Lung (tissue), 12 donors: ENCODE measurements around the gene PTX3. TPM values are rescaled to one million over a fixed set of nuclear protein-coding genes. Genes with fewer than 3 reads are reported as not detected.

Experiments used
- ATAC-seq: fragments of 200-7000 bp; cut with Tn5 transposase; one replicate; pipeline ENCODE4 v1.9.1; 2020; ENCODE audit warnings: moderate number of reproducible peaks; ENCODE audit not compliant: insufficient read depth, low FRiP score
- DNase-seq, 3 donors: peaks; one replicate each; pipeline ENCODE4 v3.0.0-alpha.2; 2013 to 2017
- H3K27ac ChIP-seq, 2 donors: one replicate each; pipeline ENCODE4 v1.5.1; 2013; ENCODE audit warnings: mild to moderate bottlenecking in 2 of 2, moderate library complexity in 2 of 2, control low read depth in 1 of 2, inconsistent platforms in 1 of 2, low read depth in 1 of 2, low read length in 1 of 2
- H3K27me3 ChIP-seq, 3 donors: one replicate each; pipeline ENCODE4 v1.5.1; 2013; ENCODE audit warnings: low read length in 2 of 3; ENCODE audit not compliant: control insufficient read depth in 3 of 3, insufficient read depth in 3 of 3
- H3K36me3 ChIP-seq, 4 donors: one replicate each; pipeline ENCODE4 v1.5.1; 2013; ENCODE audit warnings: low read length in 4 of 4, mild to moderate bottlenecking in 1 of 4, moderate library complexity in 1 of 4; ENCODE audit not compliant: control insufficient read depth in 4 of 4, insufficient read depth in 4 of 4
- H3K4me1 ChIP-seq, 5 donors: one replicate each; pipeline ENCODE4 v1.5.1; 2013; ENCODE audit warnings: low read length in 5 of 5, mild to moderate bottlenecking in 2 of 5, moderate library complexity in 1 of 5; ENCODE audit not compliant: control insufficient read depth in 5 of 5, insufficient read depth in 5 of 5
- H3K4me3 ChIP-seq: one replicate; pipeline ENCODE4 v1.5.1; 2013; ENCODE audit warnings: mild to moderate bottlenecking, control low read depth, moderate library complexity
- H3K9ac ChIP-seq, 2 donors: one replicate each; pipeline ENCODE4 v1.5.1; 2013; ENCODE audit warnings: low read length in 2 of 2, control low read depth in 1 of 2; ENCODE audit not compliant: insufficient read depth in 1 of 2
- H3K9me3 ChIP-seq, 4 donors: one replicate each; pipeline ENCODE4 v1.5.1; 2013; ENCODE audit warnings: low read length in 3 of 4, mild to moderate bottlenecking in 1 of 4, moderate library complexity in 1 of 4; ENCODE audit not compliant: control insufficient read depth in 4 of 4, insufficient read depth in 3 of 4
- CTCF ChIP-seq: IDR thresholded peaks from 2 replicates; pipeline ENCODE4 v1.5.1; 2012; ENCODE audit warnings: mild to moderate bottlenecking; ENCODE audit errors: control extremely low read depth, extremely low read depth
- WGBS, 2 donors: extraction: QIAGEN DNeasy Blood & Tissue Kit; methylation state at CpG; one replicate each; pipeline ENCODE4 v1.1.7; 2013; 5-methylcytosine and 5-hydroxymethylcytosine counted together
- polyA plus RNA-seq, 2 donors: library from polyadenylated mRNA; stranded (reverse); fragments of 200-250 nt; gene quantifications; one replicate each; pipeline ENCODE4 v1.2.1, GENCODE V29; 2013
- total RNA-seq, 2 donors: library from RNA; depleted of rRNA in 1 of 2; stranded (reverse); fragments of >200 nt in 1 of 2; gene quantifications; one replicate each; pipeline ENCODE4 v1.2.1, GENCODE V29; 2014 to 2021
- donor health status: control.
- donor health status: control.
- donor health status: Bipolar disorder and iron deficiency.
- donor health status: healthy.
- donor health status: DM: yes; HTN: yes; CAD: no.

Gene PTX3
- total and polyA plus RNA-seq, 4 donors: 4.1 to 626 (median 26.1) TPM

GRCh38 chr3:157394411-157394810 lies 42.2 kb upstream of the PTX3 start:
- H3K4me1 ChIP-seq: no peaks in the 10 kb centered on the region
- no peak overlapping the region for H3K4me3 ChIP-seq
- no peaks in the 10 kb centered on the region for H3K36me3 ChIP-seq
- 72 to 92% methylated on average over 1 of the region's 1 CpG for WGBS, 2 donors
- no peak for DNase-seq
- no peak overlapping the region for H3K9ac ChIP-seq
- no peak for TF ChIP-seq CTCF
- peaks cover 0 to 4% (median 0%) of the 10 kb centered on the region in 4 donors for H3K9me3 ChIP-seq
- ATAC-seq: no peak
- no peak overlapping the region for H3K27ac ChIP-seq
- no peaks in the 10 kb centered on the region for H3K27me3 ChIP-seq

- Histone ChIP-seq H3K27ac (no peak overlapping the region), H3K9me3 (no peaks in the 10 kb centered on the region), H3K9ac (no peak overlapping the region), H3K4me1 (no peaks in the 10 kb centered on the region), H3K4me3 (no peak overlapping the region), H3K36me3 (no peaks in the 10 kb centered on the region), H3K27me3 (no peaks in the 10 kb centered on the region)
- ATAC-seq: no peak
- no peak for TF ChIP-seq CTCF
- 91 to 98% methylated on average over 3 of the region's 3 CpGs for WGBS, 2 donors
- no peak for DNase-seq
Observed at GRCh38 chr3:157398598-157398997, 38.1 kb upstream of the PTX3 start.

- no peak for TF ChIP-seq CTCF
- H3K27me3 ChIP-seq: no peaks in the 10 kb centered on the region
- DNase-seq (no peak), ATAC-seq (no peak)
- H3K4me3 ChIP-seq: no peak overlapping the region
- WGBS, 2 donors: 0 to 54% methylated on average over 1 of the region's 1 CpG
- H3K9ac ChIP-seq: no peak overlapping the region
- H3K36me3 ChIP-seq: no peaks in the 10 kb centered on the region
- H3K9me3 ChIP-seq: no peaks in the 10 kb centered on the region
- H3K27ac ChIP-seq: no peak overlapping the region
- no peaks in the 10 kb centered on the region for H3K4me1 ChIP-seq
Observed at GRCh38 chr3:157404381-157404780, 32.3 kb upstream of the PTX3 start.

- DNase-seq (no peak), ATAC-seq (no peak)
- H3K27me3 ChIP-seq: no peaks in the 10 kb centered on the region
- no peaks in the 10 kb centered on the region for H3K4me1 ChIP-seq
- H3K27ac ChIP-seq: no peak overlapping the region
- TF ChIP-seq CTCF: no peak
- no peaks in the 10 kb centered on the region for H3K9me3 ChIP-seq
- no peak overlapping the region for H3K4me3 ChIP-seq
- H3K36me3 ChIP-seq: no peaks in the 10 kb centered on the region
- no peak overlapping the region for H3K9ac ChIP-seq
- WGBS, 2 donors: 57 to 74% methylated on average over 2 of the region's 2 CpGs
Observed at GRCh38 chr3:157405457-157405856, 31.2 kb upstream of the PTX3 start.
